PC-9 (cell line): ENCODE results near the gene AKR7A2. TPM values are rescaled to one million over a fixed set of nuclear protein-coding genes. Genes with fewer than 3 reads are reported as not detected.

Source experiments
- BruUV-seq: library from RNA; stranded (reverse); fragments of 400-500 nt; replicated peaks from 2 replicates; lab custom pipeline; 2021; lab: Mats Ljungman, UMichigan
- CTCF ChIA-PET: fragments of 300-600 bp; sonication (Branson Sonifier 250); formaldehyde crosslinking; loops from one replicate; lab custom pipeline; 2022; ENCODE audit warnings: antibody characterized with exemption; lab: Charles Lee
- POLR2A ChIA-PET: fragments of 300-600 bp; sonication (Branson Sonifier 250); formaldehyde crosslinking; loops from one replicate; lab custom pipeline; 2022; ENCODE audit warnings: antibody characterized with exemption; ENCODE audit not compliant: unreplicated experiment; lab: Charles Lee
- DNase-seq, 2 experiments: peaks; one replicate each; pipeline versions ENCODE4 v3.0.0 to v3.0.0-alpha.2; 2015 to 2022; ENCODE audit warnings: mixed read lengths in 1 of 2
- H2AFZ ChIP-seq: fragments of 200-600 bp; sonication (generic); 2 replicates; pipeline ENCODE4 v1.8.1; 2017; ENCODE audit warnings: antibody characterized with exemption
- H3F3A ChIP-seq: fragments of 200-600 bp; sonication (generic); 2 replicates; pipeline ENCODE4 v1.8.1; 2017; ENCODE audit warnings: antibody characterized with exemption, mild to moderate bottlenecking, low read depth; ENCODE audit not compliant: insufficient read depth
- H3K27ac ChIP-seq: fragments of 200-600 bp; sonication (generic); 2 replicates; pipeline ENCODE4 v1.6.1; 2016; ENCODE audit warnings: mixed run types
- H3K27me3 ChIP-seq: fragments of 200-600 bp; sonication (generic); 2 replicates; pipeline ENCODE4 v1.6.1; 2016; ENCODE audit warnings: low read depth, mixed run types; ENCODE audit not compliant: insufficient read depth
- H3K36me3 ChIP-seq: fragments of 200-600 bp; sonication (generic); 2 replicates; pipeline ENCODE4 v1.6.1; 2016; ENCODE audit warnings: low read depth, mixed run types
- H3K4me1 ChIP-seq: fragments of 200-600 bp; sonication (generic); replicated peaks from 2 replicates; pipeline ENCODE4 v1.6.1; 2016; ENCODE audit warnings: mixed run types; ENCODE audit not compliant: insufficient read depth
- H3K4me2 ChIP-seq: fragments of 200-600 bp; sonication (generic); 2 replicates; pipeline ENCODE4 v1.6.1; 2017; ENCODE audit warnings: mixed run types
- H3K4me3 ChIP-seq: fragments of 200-600 bp; sonication (generic); 2 replicates; pipeline ENCODE4 v1.6.1; 2016; ENCODE audit warnings: mixed run types
- H3K79me2 ChIP-seq: fragments of 200-600 bp; sonication (generic); 2 replicates; pipeline ENCODE4 v1.6.1; 2017; ENCODE audit warnings: low read depth, mixed run types
- H3K9me2 ChIP-seq: fragments of 200-600 bp; sonication (generic); 2 replicates; pipeline ENCODE4 v1.8.1; 2017; ENCODE audit warnings: mild to moderate bottlenecking; ENCODE audit not compliant: insufficient read depth
- H3K9me3 ChIP-seq: fragments of 200-600 bp; sonication (generic); 2 replicates; pipeline ENCODE4 v1.8.1; 2016; ENCODE audit warnings: low read depth; ENCODE audit not compliant: insufficient read depth
- H4K20me1 ChIP-seq: fragments of 200-600 bp; sonication (generic); 2 replicates; pipeline ENCODE4 v1.8.1; 2017; ENCODE audit not compliant: insufficient read depth
- CTCF ChIP-seq: fragments of 200-600 bp; sonication (generic); conservative IDR thresholded peaks from 2 replicates; pipeline ENCODE4 v1.6.1; 2017; ENCODE audit warnings: mixed run types, antibody characterized with exemption, mild to moderate bottlenecking, moderate library complexity
- EZH2 ChIP-seq: fragments of 200-600 bp; sonication (generic); IDR thresholded peaks from 2 replicates; pipeline ENCODE4 v1.8.0; 2017; ENCODE audit warnings: antibody characterized with exemption, low read depth
- intact Hi-C: fragments of 100-400 bp; cut with micrococcal nuclease; formaldehyde crosslinking; loops from one replicate; pipeline ENCODE4 v1.10.0; 2022; ENCODE audit not compliant: unreplicated experiment
- total RNA-seq: library from RNA; stranded (reverse); gene quantifications from 2 replicates; pipeline ENCODE4 v1.2.3, GENCODE V29; 2021

Gene AKR7A2
- total RNA-seq, 1 experiment from 2014 or later: 79.6 TPM

- ChIA-PET POLR2A (no interaction called here), CTCF (interaction anchor here (0.6 kb wide), 1 partner anchor 12 kb away, joined by 4 read pairs; no protein-coding TSS in a partner anchor)
- Histone ChIP-seq H3K79me2 (no peaks in the 10 kb centered on the region), H3K4me3 (no peak overlapping the region), H3K4me1 (no peaks in the 10 kb centered on the region), H3K27ac (no peak overlapping the region), H4K20me1 (no peaks in the 10 kb centered on the region), H3K9me3 (no peaks in the 10 kb centered on the region), H3K9me2 (no peaks in the 10 kb centered on the region), H3F3A (no peaks in the 10 kb centered on the region), H3K36me3 (no peaks in the 10 kb centered on the region), H3K4me2 (no peak overlapping the region), H2AFZ (no peak overlapping the region), H3K27me3 (no peaks in the 10 kb centered on the region)
- DNase-seq: no peak
- TF ChIP-seq EZH2 (no peak), CTCF (no peak)
- BruUV-seq: no TSS peak
- intact Hi-C loops: no loop called here
Observed at GRCh38 chr1:19350566-19350965, 38.6 kb upstream of the AKR7A2 start.

DNA sequence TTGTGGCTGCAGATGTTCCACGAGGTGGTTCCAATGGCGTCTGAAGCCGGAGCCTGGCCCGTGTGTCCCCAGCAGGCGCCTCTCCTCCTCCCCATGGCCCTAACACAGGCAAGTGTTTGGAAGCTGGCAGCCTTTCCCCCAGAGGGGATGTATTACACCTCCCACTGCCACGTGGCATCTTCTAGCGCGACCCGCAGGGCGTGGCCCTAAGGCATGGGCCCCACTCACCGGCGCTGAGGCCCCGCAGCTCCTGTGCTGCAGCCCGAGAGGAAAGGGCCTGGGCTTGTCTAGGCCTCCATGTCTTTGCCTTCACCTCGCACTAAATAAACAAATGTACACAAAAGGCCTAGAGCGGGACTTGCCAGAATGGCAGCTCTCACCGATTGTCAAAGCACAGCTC lies 38.1 kb upstream of the AKR7A2 start:
- no peak for TF ChIP-seq CTCF
- TF ChIP-seq EZH2: no peak
- Histone ChIP-seq H3K4me2 (no peak overlapping the region), H3K4me1 (no peaks in the 10 kb centered on the region), H3K79me2 (no peaks in the 10 kb centered on the region), H3K4me3 (no peak overlapping the region), H4K20me1 (no peaks in the 10 kb centered on the region), H3F3A (no peaks in the 10 kb centered on the region), H2AFZ (no peak overlapping the region), H3K9me2 (no peaks in the 10 kb centered on the region), H3K27me3 (no peaks in the 10 kb centered on the region), H3K9me3 (no peaks in the 10 kb centered on the region), H3K27ac (no peak overlapping the region), H3K36me3 (no peaks in the 10 kb centered on the region)
- CTCF ChIA-PET: interaction anchor here (0.6 kb wide), 1 partner anchor 11 kb away, joined by 4 read pairs; no protein-coding TSS in a partner anchor
- intact Hi-C loops: loop anchor here (10.0 kb wide), 1 partner anchor 235 kb away; no protein-coding TSS in a partner anchor
- DNase-seq: no peak
- POLR2A ChIA-PET: no interaction called here
- BruUV-seq: no TSS peak

- H3K27me3 ChIP-seq: no peaks in the 10 kb centered on the region
- CTCF ChIA-PET: no interaction called here
- H3K4me1 ChIP-seq: no peaks in the 10 kb centered on the region
- no TSS peak for BruUV-seq
- TF ChIP-seq CTCF (no peak), EZH2 (no peak)
- intact Hi-C loops: loop anchor here (10.0 kb wide), 1 partner anchor 236 kb away; no protein-coding TSS in a partner anchor
- no peak overlapping the region for H3K4me3 ChIP-seq
- no peak for DNase-seq
- H3K27ac ChIP-seq: no peak overlapping the region
- no peak overlapping the region for H3K4me2 ChIP-seq
- no peaks in the 10 kb centered on the region for H3K36me3 ChIP-seq
- H3K79me2 ChIP-seq: no peaks in the 10 kb centered on the region
- no peaks in the 10 kb centered on the region for H3K9me2 ChIP-seq
- no peaks in the 10 kb centered on the region for H4K20me1 ChIP-seq
- H3F3A ChIP-seq: no peaks in the 10 kb centered on the region
- no peak overlapping the region for H2AFZ ChIP-seq
- POLR2A ChIA-PET: no interaction called here
- no peaks in the 10 kb centered on the region for H3K9me3 ChIP-seq
Observed at GRCh38 chr1:19348441-19349198, 36.7 kb upstream of the AKR7A2 start.
